ENCODE data around the gene MAP3K6.

The MAP3K6 gene

DNA sequence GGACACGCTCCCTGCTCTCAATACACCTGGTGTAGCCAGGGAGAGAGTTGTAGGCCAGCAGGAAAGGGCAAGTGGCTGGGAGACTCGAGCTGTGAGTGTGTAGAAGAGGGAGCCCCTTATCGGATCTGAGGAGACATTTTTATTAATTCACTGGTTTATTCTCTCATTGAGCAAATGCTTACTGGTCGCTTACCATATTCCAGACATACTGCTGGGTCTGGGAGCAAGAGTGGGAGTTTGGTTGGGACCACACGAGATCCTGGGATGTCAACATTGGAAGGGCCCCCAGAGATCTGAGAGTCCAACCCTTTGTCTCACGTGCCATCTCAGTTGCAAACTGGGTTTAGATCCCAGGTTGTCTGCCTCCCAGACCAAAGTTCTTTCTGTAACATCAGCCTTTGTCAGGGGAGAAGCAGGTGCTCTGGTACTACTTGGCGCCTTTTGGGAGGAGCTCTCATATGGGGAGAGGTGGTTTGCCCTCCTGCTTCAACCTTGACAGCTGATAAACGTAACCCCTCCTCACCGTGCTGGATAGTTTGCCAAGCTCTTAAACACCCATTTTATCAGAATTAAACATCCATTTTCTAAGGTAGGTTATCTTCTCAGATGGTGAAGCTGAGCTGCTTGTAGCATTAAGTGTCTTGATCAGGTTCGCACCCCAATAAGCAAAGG is 44.1 kb downstream of the MAP3K6 start:
- H3K23ac ChIP-seq (ENCODE audit: low read length): peak overlapping the region; percentile 52
- H3K4me1 ChIP-seq (ENCODE audit: control insufficient read depth, low read depth, low read length): peaks cover 4% of the 10 kb centered on the region
- H3K4ac ChIP-seq (ENCODE audit: low read depth, low read length): no peak overlapping the region
- H3K9ac ChIP-seq (ENCODE audit: low read length): peak overlapping the region; percentile 87
- H3K56ac ChIP-seq (ENCODE audit: low read length): peak overlapping the region; percentile 95
- peak overlapping the region; percentile 89 for H3K4me3 ChIP-seq (ENCODE audit: low read length)
- H2AK5ac ChIP-seq (ENCODE audit: low read length): no peak overlapping the region
- H3K18ac ChIP-seq (ENCODE audit: low read length): peak overlapping the region; percentile 21
- no peak overlapping the region for H2BK120ac ChIP-seq (ENCODE audit: low read depth, low read length)
- H3K79me2 ChIP-seq (ENCODE audit: control insufficient read depth, insufficient read depth, low read length): peaks cover 32% of the 10 kb centered on the region
- peaks cover 3% of the 10 kb centered on the region for H3K36me3 ChIP-seq (ENCODE audit: control insufficient read depth, insufficient read depth, low read length)
- H4K8ac ChIP-seq (ENCODE audit: low read depth, low read length): no peak overlapping the region
- DNase-seq: no peak
- H4K5ac ChIP-seq (ENCODE audit: low read length): peak overlapping the region; percentile 23
- H3K27me3 ChIP-seq (ENCODE audit: insufficient read depth, low read length, poor library complexity): no peaks in the 10 kb centered on the region
- H2BK15ac ChIP-seq (replicated peaks; ENCODE audit: low read depth): no peak overlapping the region
- H3K27ac ChIP-seq (ENCODE audit: low read depth, low read length): no peak overlapping the region
- peak overlapping the region; percentile 73 for H3K4me2 ChIP-seq (ENCODE audit: low read length)
- H2BK5ac ChIP-seq (ENCODE audit: low read length): peak overlapping the region; percentile 17
- no CpG with 5 or more reads among the region's 10 CpGs for WGBS (ENCODE audit: extremely low coverage, insufficient coverage, low lambda C conversion rate)
- peaks cover 22% of the 10 kb centered on the region for H3K79me1 ChIP-seq (ENCODE audit: low read length)

DNA sequence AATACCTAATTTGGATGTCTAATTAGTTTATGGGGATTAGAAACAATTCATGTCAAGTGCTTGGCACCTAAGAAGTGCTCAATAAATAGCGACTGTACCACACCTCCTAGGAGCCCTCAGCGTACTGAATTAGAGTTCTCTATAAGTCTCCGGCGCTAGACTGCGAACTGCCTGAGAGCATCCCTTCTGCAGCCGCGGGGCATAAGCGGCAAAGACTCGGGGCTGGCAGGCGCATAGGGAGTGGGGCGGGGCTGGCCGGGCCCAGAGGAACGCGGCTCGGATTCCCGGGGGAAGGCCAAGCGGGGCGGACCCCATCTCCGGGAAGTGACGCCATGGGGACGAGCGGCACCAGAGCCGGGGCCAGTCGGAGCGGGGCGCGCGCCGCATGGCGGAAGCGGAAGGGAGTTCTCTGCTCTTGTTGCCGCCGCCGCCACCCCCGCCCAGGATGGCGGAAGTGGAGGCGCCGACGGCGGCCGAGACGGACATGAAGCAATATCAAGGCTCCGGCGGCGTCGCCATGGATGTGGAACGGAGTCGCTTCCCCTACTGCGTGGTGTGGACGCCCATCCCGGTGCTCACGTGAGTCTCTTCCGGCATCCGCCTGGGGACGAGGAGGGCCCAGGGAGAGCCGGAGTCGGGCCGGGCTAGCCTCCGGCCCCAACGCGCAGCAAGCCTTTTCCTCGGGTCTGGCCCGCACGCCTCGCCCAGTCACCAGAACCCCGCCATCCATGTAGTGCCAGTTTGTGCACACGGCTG is 44.8 kb downstream of the MAP3K6 start, which contains the start of gene TMEM222:
Gene TMEM222 (plus strand): TSS at position 351 of the 756 bp plus-strand sequence. CDS start 35 bp downstream, at position 386.
- no peak within 1 kb of the TSS for H3K4ac ChIP-seq (ENCODE audit: low read depth, low read length)
- H3K18ac ChIP-seq (ENCODE audit: low read length): peak within 1 kb of the TSS; percentile 21
- peak within 1 kb of the TSS; percentile 17 for H2BK5ac ChIP-seq (ENCODE audit: low read length)
- H2AK5ac ChIP-seq (ENCODE audit: low read length): no peak within 1 kb of the TSS
- no peaks in the 10 kb centered on the region for H3K27me3 ChIP-seq (ENCODE audit: insufficient read depth, low read length, poor library complexity)
- H3K4me2 ChIP-seq (ENCODE audit: low read length): peak within 1 kb of the TSS; percentile 73
- H3K79me1 ChIP-seq (ENCODE audit: low read length): peaks cover 22% of the 10 kb centered on the region
- peak within 1 kb of the TSS; percentile 23 for H4K5ac ChIP-seq (ENCODE audit: low read length)
- peak within 1 kb of the TSS; percentile 89 for H3K4me3 ChIP-seq (ENCODE audit: low read length)
- peak within 1 kb of the TSS; percentile 87 for H3K9ac ChIP-seq (ENCODE audit: low read length)
- WGBS (ENCODE audit: extremely low coverage, insufficient coverage, low lambda C conversion rate): no CpG with 5 or more reads among the region's 67 CpGs
- H3K27ac ChIP-seq (ENCODE audit: low read depth, low read length): no peak within 1 kb of the TSS
- H2BK120ac ChIP-seq (ENCODE audit: low read depth, low read length): no peak within 1 kb of the TSS
- H3K36me3 ChIP-seq (ENCODE audit: control insufficient read depth, insufficient read depth, low read length): peaks cover 3% of the 10 kb centered on the region
- H3K4me1 ChIP-seq (ENCODE audit: control insufficient read depth, low read depth, low read length): peaks cover 4% of the 10 kb centered on the region
- H3K23ac ChIP-seq (ENCODE audit: low read length): peak within 1 kb of the TSS; percentile 52
- H3K56ac ChIP-seq (ENCODE audit: low read length): peak within 1 kb of the TSS; percentile 95
- peak; percentile 98 for DNase-seq
- H3K79me2 ChIP-seq (ENCODE audit: control insufficient read depth, insufficient read depth, low read length): peaks cover 32% of the 10 kb centered on the region
- H2BK15ac ChIP-seq (replicated peaks; ENCODE audit: low read depth): no peak within 1 kb of the TSS
- no peak within 1 kb of the TSS for H4K8ac ChIP-seq (ENCODE audit: low read depth, low read length)

DNA sequence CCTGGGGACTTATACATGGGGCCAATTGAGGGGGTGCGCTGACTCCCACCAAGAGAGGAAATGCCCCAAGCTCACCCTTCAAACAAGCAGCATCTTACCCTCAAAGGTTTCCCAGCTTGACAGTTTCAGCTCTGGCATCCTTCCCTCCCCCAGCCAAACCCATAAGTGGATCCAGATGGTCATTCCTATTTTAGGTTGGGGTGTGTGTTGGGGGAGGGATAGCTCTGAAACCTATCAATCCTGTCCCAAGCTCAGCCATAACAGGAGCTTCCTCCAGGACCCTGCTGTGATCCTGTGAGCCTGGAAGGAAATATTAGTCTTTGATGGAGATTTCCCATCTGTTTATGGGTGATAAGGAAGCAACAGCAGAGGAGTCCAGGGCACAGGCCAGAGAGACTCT is 48.2 kb downstream of the MAP3K6 start:
- Histone ChIP-seq H2BK120ac (ENCODE audit: low read depth, low read length) (no peak overlapping the region), H4K8ac (ENCODE audit: low read depth, low read length) (no peak overlapping the region), H4K5ac (ENCODE audit: low read length) (no peak overlapping the region), H3K4me3 (ENCODE audit: low read length) (no peak overlapping the region), H3K36me3 (ENCODE audit: control insufficient read depth, insufficient read depth, low read length) (no peaks in the 10 kb centered on the region), H2BK5ac (ENCODE audit: low read length) (no peak overlapping the region), H3K27ac (ENCODE audit: low read depth, low read length) (no peak overlapping the region), H2BK15ac (replicated peaks; ENCODE audit: low read depth) (no peak overlapping the region), H3K9ac (ENCODE audit: low read length) (no peak overlapping the region), H2AK5ac (ENCODE audit: low read length) (no peak overlapping the region), H3K79me2 (ENCODE audit: control insufficient read depth, insufficient read depth, low read length) (peaks cover 12% of the 10 kb centered on the region), H3K23ac (ENCODE audit: low read length) (no peak overlapping the region), H3K27me3 (ENCODE audit: insufficient read depth, low read length, poor library complexity) (no peaks in the 10 kb centered on the region), H3K79me1 (ENCODE audit: low read length) (peaks cover 3% of the 10 kb centered on the region), H3K4me1 (ENCODE audit: control insufficient read depth, low read depth, low read length) (peaks cover 4% of the 10 kb centered on the region), H3K56ac (ENCODE audit: low read length) (no peak overlapping the region), H3K4ac (ENCODE audit: low read depth, low read length) (no peak overlapping the region), H3K4me2 (ENCODE audit: low read length) (no peak overlapping the region), H3K18ac (ENCODE audit: low read length) (no peak overlapping the region)
- DNase-seq: no peak
- no CpG with 5 or more reads among the region's 1 CpG for WGBS (ENCODE audit: extremely low coverage, insufficient coverage, low lambda C conversion rate)

DNA sequence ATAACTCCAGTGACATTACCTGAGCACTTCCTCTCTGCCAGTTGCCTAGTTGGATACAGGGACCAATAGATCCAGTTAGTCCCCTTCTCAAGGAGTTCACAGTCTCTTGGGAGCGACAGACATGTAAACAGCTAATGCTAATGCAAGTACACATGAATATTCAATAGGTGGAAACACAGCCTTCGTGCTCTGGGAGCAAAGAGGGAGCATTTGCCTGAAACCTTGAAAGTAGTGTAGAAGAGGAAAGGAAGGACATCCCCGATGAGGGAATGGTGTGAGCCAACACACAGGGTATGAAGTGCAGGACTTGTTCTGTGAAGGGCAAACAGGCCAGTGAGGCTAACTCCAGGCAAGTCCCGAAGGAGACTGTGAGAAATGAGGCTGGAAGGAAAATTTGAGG is 48.6 kb downstream of the MAP3K6 start:
- no CpG with 5 or more reads among the region's 4 CpGs for WGBS (ENCODE audit: extremely low coverage, insufficient coverage, low lambda C conversion rate)

DNA sequence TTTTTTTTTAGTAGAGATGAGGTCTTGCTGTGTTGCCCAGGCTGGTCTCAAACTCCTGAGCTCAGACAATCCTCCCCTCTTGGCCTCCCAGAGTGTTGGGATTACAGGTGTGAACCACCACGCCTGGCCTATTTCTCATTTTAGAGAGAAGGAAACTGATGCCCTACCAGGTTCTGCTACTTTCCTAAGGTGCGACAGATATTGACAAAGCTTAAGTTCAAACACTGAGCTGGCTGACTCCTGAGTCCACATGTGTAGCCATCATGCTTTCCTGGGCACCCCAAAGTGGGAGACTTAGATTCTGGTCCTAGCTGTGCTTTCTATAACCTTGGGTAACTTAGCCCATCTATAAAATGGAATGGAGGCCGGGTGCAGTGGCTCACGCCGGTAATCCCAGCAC is 49.9 kb downstream of the MAP3K6 start:
- no peak overlapping the region for H2BK120ac ChIP-seq (ENCODE audit: low read depth, low read length)
- H3K23ac ChIP-seq (ENCODE audit: low read length): no peak overlapping the region
- no peaks in the 10 kb centered on the region for H3K79me1 ChIP-seq (ENCODE audit: low read length)
- H3K9ac ChIP-seq (ENCODE audit: low read length): no peak overlapping the region
- WGBS (ENCODE audit: extremely low coverage, insufficient coverage, low lambda C conversion rate): no CpG with 5 or more reads among the region's 5 CpGs
- H3K27me3 ChIP-seq (ENCODE audit: insufficient read depth, low read length, poor library complexity): no peaks in the 10 kb centered on the region
- H4K5ac ChIP-seq (ENCODE audit: low read length): no peak overlapping the region
- peaks cover 3% of the 10 kb centered on the region for H3K4me1 ChIP-seq (ENCODE audit: control insufficient read depth, low read depth, low read length)
- DNase-seq: no peak
- H2AK5ac ChIP-seq (ENCODE audit: low read length): no peak overlapping the region
- no peaks in the 10 kb centered on the region for H3K79me2 ChIP-seq (ENCODE audit: control insufficient read depth, insufficient read depth, low read length)
- no peak overlapping the region for H3K18ac ChIP-seq (ENCODE audit: low read length)
- H4K8ac ChIP-seq (ENCODE audit: low read depth, low read length): no peak overlapping the region
- no peak overlapping the region for H3K27ac ChIP-seq (ENCODE audit: low read depth, low read length)
- no peak overlapping the region for H3K4me2 ChIP-seq (ENCODE audit: low read length)
- no peaks in the 10 kb centered on the region for H3K36me3 ChIP-seq (ENCODE audit: control insufficient read depth, insufficient read depth, low read length)
- H3K56ac ChIP-seq (ENCODE audit: low read length): no peak overlapping the region
- no peak overlapping the region for H2BK5ac ChIP-seq (ENCODE audit: low read length)
- no peak overlapping the region for H2BK15ac ChIP-seq (replicated peaks; ENCODE audit: low read depth)
- H3K4me3 ChIP-seq (ENCODE audit: low read length): no peak overlapping the region
- no peak overlapping the region for H3K4ac ChIP-seq (ENCODE audit: low read depth, low read length)

More for the DNA sequence above, 48.6 kb downstream of the MAP3K6 start:
- Histone ChIP-seq H3K36me3 (ENCODE audit: control insufficient read depth, insufficient read depth, low read length) (no peaks in the 10 kb centered on the region), H3K4me1 (ENCODE audit: control insufficient read depth, low read depth, low read length) (peaks cover 4% of the 10 kb centered on the region), H4K5ac (ENCODE audit: low read length) (peak overlapping the region; percentile 15), H4K8ac (ENCODE audit: low read depth, low read length) (no peak overlapping the region), H3K23ac (ENCODE audit: low read length) (no peak overlapping the region), H3K56ac (ENCODE audit: low read length) (peak overlapping the region; percentile 56), H2BK120ac (ENCODE audit: low read depth, low read length) (no peak overlapping the region), H3K4ac (ENCODE audit: low read depth, low read length) (no peak overlapping the region), H3K27me3 (ENCODE audit: insufficient read depth, low read length, poor library complexity) (no peaks in the 10 kb centered on the region), H2AK5ac (ENCODE audit: low read length) (no peak overlapping the region), H2BK15ac (replicated peaks; ENCODE audit: low read depth) (no peak overlapping the region), H3K18ac (ENCODE audit: low read length) (no peak overlapping the region), H3K27ac (ENCODE audit: low read depth, low read length) (no peak overlapping the region), H2BK5ac (ENCODE audit: low read length) (no peak overlapping the region), H3K9ac (ENCODE audit: low read length) (no peak overlapping the region), H3K4me2 (ENCODE audit: low read length) (no peak overlapping the region), H3K79me1 (ENCODE audit: low read length) (peaks cover 3% of the 10 kb centered on the region), H3K79me2 (ENCODE audit: control insufficient read depth, insufficient read depth, low read length) (peaks cover 8% of the 10 kb centered on the region), H3K4me3 (ENCODE audit: low read length) (no peak overlapping the region)
- DNase-seq: no peak

Data from mesendoderm (in vitro differentiated cells).